ENCODE results near the gene RUNX1. TPM values are rescaled to one million over a fixed set of nuclear protein-coding genes. Genes with fewer than 3 reads are reported as not detected.
A peak's percentile ranks its signal among the peaks of the same experiment; 100 is the strongest.
"Not testable (repeated sequence)": the region's sequence is repeated elsewhere in the genome, so short reads cannot be mapped to it uniquely, and the experiment has no call there.

Gene RUNX1
- total RNA-seq, 1 experiment from 2014 or later = 95.4 TPM

GRCh38 chr21:34968414-34969333, 80.4 kb downstream of the RUNX1 start:
- Mint-ChIP-seq H3K4me1 (ENCODE audit: low read depth, unreplicated experiment) (peaks cover 28% of the 10 kb centered on the region), H3K27me3 (ENCODE audit: unreplicated experiment) (no peaks in the 10 kb centered on the region), H3K9me3 (ENCODE audit: low read depth, unreplicated experiment) (no peaks in the 10 kb centered on the region), H3K36me3 (ENCODE audit: insufficient read depth, unreplicated experiment) (no peaks in the 10 kb centered on the region), H3K27ac (ENCODE audit: unreplicated experiment) (no peak overlapping the region), H3K4me3 (ENCODE audit: low read depth, unreplicated experiment) (no peak overlapping the region)
- CTCF ChIA-PET = interaction anchor here (0.7 kb wide), 1 partner anchor 155 kb away, joined by 3 read pairs; no protein-coding TSS in a partner anchor
- intact Hi-C loops (cut with micrococcal nuclease; ENCODE audit: unreplicated experiment) = loop anchor here (5.0 kb wide), 1 partner anchor 884 kb away; no protein-coding TSS in a partner anchor
- DNase-seq = no peak
- BruUV-seq (replicated peaks) = no TSS peak
- TF ChIP-seq CTCF (IDR thresholded peaks at IDR 0.05; ENCODE audit: unreplicated experiment) = no peak

- no peak overlapping the region for H3K4me3 Mint-ChIP-seq (ENCODE audit: low read depth, unreplicated experiment)
- H3K27me3 Mint-ChIP-seq (ENCODE audit: unreplicated experiment) = no peaks in the 10 kb centered on the region
- intact Hi-C loops (cut with micrococcal nuclease; ENCODE audit: unreplicated experiment) = loop anchor here (5.0 kb wide), 1 partner anchor 885 kb away; no protein-coding TSS in a partner anchor
- no peaks in the 10 kb centered on the region for H3K36me3 Mint-ChIP-seq (ENCODE audit: insufficient read depth, unreplicated experiment)
- peak overlapping the region; percentile 33 for H3K27ac Mint-ChIP-seq (ENCODE audit: unreplicated experiment)
- CTCF ChIA-PET = no interaction called here
- DNase-seq = peak; percentile 31
- TF ChIP-seq CTCF (IDR thresholded peaks at IDR 0.05; ENCODE audit: unreplicated experiment) = no peak
- peaks cover 28% of the 10 kb centered on the region for H3K4me1 Mint-ChIP-seq (ENCODE audit: low read depth, unreplicated experiment)
- BruUV-seq (replicated peaks) = no TSS peak
- H3K9me3 Mint-ChIP-seq (ENCODE audit: low read depth, unreplicated experiment) = no peaks in the 10 kb centered on the region
These were observed 81.4 kb downstream of the RUNX1 start for GRCh38 chr21:34967509-34968289.

- CTCF ChIA-PET; H3K4me3 Mint-ChIP-seq (ENCODE audit: low read depth, unreplicated experiment); DNase-seq; H3K9me3 Mint-ChIP-seq (ENCODE audit: low read depth, unreplicated experiment); BruUV-seq (replicated peaks); H3K27me3 Mint-ChIP-seq (ENCODE audit: unreplicated experiment); H3K36me3 Mint-ChIP-seq (ENCODE audit: insufficient read depth, unreplicated experiment): not testable (repeated sequence)
- Mint-ChIP-seq H3K27ac (ENCODE audit: unreplicated experiment) (peak overlapping the region; percentile 33), H3K4me1 (ENCODE audit: low read depth, unreplicated experiment) (peaks cover 28% of the 10 kb centered on the region)
- intact Hi-C loops (cut with micrococcal nuclease; ENCODE audit: unreplicated experiment) = loop anchor here (5.0 kb wide), 1 partner anchor 885 kb away; no protein-coding TSS in a partner anchor
These were observed 82.2 kb downstream of the RUNX1 start for GRCh38 chr21:34966881-34967280.

- H3K4me3 Mint-ChIP-seq (ENCODE audit: low read depth, unreplicated experiment) = no peak overlapping the region
- no peaks in the 10 kb centered on the region for H3K9me3 Mint-ChIP-seq (ENCODE audit: low read depth, unreplicated experiment)
- DNase-seq = no peak
- H3K36me3 Mint-ChIP-seq (ENCODE audit: insufficient read depth, unreplicated experiment) = no peaks in the 10 kb centered on the region
- BruUV-seq (replicated peaks) = no TSS peak
- H3K4me1 Mint-ChIP-seq (ENCODE audit: low read depth, unreplicated experiment) = peaks cover 32% of the 10 kb centered on the region
- TF ChIP-seq CTCF (IDR thresholded peaks at IDR 0.05; ENCODE audit: unreplicated experiment) = no peak
- H3K27me3 Mint-ChIP-seq (ENCODE audit: unreplicated experiment) = no peaks in the 10 kb centered on the region
- CTCF ChIA-PET = no interaction called here
- no peak overlapping the region for H3K27ac Mint-ChIP-seq (ENCODE audit: unreplicated experiment)
- intact Hi-C loops (cut with micrococcal nuclease; ENCODE audit: unreplicated experiment) = loop anchor here (5.0 kb wide), 1 partner anchor 887 kb away; no protein-coding TSS in a partner anchor
These were observed 83.6 kb downstream of the RUNX1 start for GRCh38 chr21:34965200-34966174.
